ENCODE results near the gene MAP7D2.
A peak's percentile ranks its signal among the peaks of the same experiment; 100 is the strongest.

Gene MAP7D2

DNA sequence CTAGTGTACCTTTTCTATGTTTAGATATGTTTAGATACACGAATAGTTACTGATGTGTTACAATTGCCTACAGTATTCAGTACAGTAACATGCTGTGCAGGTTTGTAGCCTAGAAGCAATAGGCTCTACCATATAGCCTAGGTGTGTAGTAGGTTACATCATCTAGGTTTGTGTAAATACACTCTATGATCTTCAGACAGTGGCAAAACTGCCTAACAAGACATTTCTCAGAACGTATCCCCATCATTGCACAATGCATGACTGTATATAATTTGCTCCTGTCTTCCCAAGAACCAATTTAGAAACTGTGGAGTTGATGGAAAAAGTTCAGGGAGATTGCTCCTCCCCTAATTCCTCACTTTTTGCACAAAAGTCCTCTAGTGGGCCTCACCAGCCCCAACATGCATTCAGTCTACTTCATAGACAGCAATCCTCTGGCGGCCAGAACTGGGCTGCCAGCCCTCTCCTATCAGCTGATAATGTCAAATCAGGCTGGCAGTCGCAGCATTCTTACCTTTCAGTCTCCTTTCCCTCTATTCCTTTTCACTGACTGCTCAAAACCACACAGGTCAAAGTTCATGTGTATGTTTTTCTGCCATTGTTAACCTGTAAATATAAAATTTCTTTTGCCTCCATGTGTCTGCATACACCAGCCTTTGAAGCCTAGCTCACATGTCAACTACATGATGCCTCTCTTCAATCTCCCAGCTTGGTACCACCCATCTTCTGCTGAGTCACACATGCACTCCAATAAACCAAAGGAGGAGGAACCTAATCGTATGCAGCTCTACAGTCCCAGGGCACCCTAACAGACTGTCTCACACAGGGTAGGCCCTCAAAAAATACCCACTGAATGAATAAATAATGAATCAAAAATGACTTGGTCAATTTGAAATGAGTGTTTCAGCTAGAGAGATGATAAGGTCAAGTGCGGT lies 157.9 kb downstream of the MAP7D2 start:
- no peak overlapping the region for H3K4me3 ChIP-seq (ENCODE audit: low read length)
- DNase-seq (ENCODE audit: low read depth) = no peak
- TF ChIP-seq, protein P1, sequence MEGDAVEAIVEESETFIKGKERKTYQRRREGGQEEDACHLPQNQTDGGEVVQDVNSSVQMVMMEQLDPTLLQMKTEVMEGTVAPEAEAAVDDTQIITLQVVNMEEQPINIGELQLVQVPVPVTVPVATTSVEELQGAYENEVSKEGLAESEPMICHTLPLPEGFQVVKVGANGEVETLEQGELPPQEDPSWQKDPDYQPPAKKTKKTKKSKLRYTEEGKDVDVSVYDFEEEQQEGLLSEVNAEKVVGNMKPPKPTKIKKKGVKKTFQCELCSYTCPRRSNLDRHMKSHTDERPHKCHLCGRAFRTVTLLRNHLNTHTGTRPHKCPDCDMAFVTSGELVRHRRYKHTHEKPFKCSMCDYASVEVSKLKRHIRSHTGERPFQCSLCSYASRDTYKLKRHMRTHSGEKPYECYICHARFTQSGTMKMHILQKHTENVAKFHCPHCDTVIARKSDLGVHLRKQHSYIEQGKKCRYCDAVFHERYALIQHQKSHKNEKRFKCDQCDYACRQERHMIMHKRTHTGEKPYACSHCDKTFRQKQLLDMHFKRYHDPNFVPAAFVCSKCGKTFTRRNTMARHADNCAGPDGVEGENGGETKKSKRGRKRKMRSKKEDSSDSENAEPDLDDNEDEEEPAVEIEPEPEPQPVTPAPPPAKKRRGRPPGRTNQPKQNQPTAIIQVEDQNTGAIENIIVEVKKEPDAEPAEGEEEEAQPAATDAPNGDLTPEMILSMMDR (conservative IDR thresholded peaks at IDR 0.05; ENCODE audit: low read length) = no peak

DNA sequence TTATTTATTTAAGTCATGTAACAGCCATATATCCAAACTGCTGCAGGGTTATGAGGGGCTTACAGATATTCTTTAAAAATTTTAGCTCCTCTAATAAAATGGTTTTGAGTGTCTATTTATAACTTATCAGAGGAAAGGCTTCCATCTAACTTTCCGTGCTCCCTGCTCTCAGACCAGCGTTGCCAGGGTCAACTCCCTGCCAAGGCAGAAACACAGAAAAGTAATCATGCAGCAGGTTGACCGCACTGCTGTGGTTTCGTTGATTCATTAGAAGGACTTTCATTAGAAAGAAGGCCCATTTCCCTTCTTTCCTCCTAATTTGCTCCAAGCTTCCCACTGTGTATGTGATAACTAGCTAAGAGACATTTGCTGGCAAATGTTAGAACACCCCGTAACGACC lies 159.8 kb downstream of the MAP7D2 start:
- TF ChIP-seq, protein P1 (conservative IDR thresholded peaks at IDR 0.05; ENCODE audit: low read length) = no peak
- H3K4me3 ChIP-seq (ENCODE audit: low read length) = no peak overlapping the region
- DNase-seq (ENCODE audit: low read depth) = peak; percentile 42

Measured in AG10803 (cell line).